Muscle layer of colon (tissue), 2 donors: ENCODE results near the gene LARP4B.

Experiments
- H3K27ac ChIP-seq: one replicate; pipeline ENCODE4 v1.7.0; 2013; ENCODE audit warnings: low read depth, mild to moderate bottlenecking, low read length, moderate library complexity
- H3K27me3 ChIP-seq, 2 donors: one replicate each; pipeline ENCODE4 v1.7.0; 2013; ENCODE audit warnings: low read length in 2 of 2, mild to moderate bottlenecking in 2 of 2; ENCODE audit not compliant: insufficient read depth in 2 of 2, control insufficient read depth in 1 of 2
- H3K36me3 ChIP-seq: one replicate; pipeline ENCODE4 v1.7.0; 2013; ENCODE audit warnings: mild to moderate bottlenecking, low read length; ENCODE audit not compliant: insufficient read depth
- H3K4me1 ChIP-seq: one replicate; pipeline ENCODE4 v1.7.0; 2013; ENCODE audit warnings: mild to moderate bottlenecking, low read length; ENCODE audit not compliant: insufficient read depth
- H3K4me3 ChIP-seq, 2 donors: one replicate each; pipeline ENCODE4 v1.7.0; 2013; ENCODE audit warnings: low read length in 2 of 2, low read depth in 1 of 2, mild to moderate bottlenecking in 1 of 2, moderate library complexity in 1 of 2
- H3K9ac ChIP-seq: one replicate; pipeline ENCODE4 v1.7.0; 2013; ENCODE audit warnings: low read length
- H3K9me3 ChIP-seq: one replicate; pipeline ENCODE4 v1.7.0; 2013; ENCODE audit warnings: mild to moderate bottlenecking, low read length
- donor health status: abdominal sarcoma.
- donor health status: Adenocarcinoma of cecum.

The LARP4B gene

GRCh38 chr10:842795-843194 is 88.7 kb downstream of the LARP4B start:
- H3K36me3 ChIP-seq, result peaks cover 36% of the 10 kb centered on the region
- H3K4me3 ChIP-seq, result no peak overlapping the region
- no peak overlapping the region for H3K27ac ChIP-seq
- H3K9me3 ChIP-seq, result no peaks in the 10 kb centered on the region
- no peaks in the 10 kb centered on the region for H3K27me3 ChIP-seq
- H3K9ac ChIP-seq, result no peak overlapping the region
- H3K4me1 ChIP-seq, result no peaks in the 10 kb centered on the region

- H3K27ac ChIP-seq, result no peak overlapping the region
- peaks cover 38% of the 10 kb centered on the region for H3K36me3 ChIP-seq
Measured at GRCh38 chr10:841535-841934, 90.0 kb downstream of the LARP4B start.

GRCh38 chr10:839550-840205 is 91.8 kb downstream of the LARP4B start:
- Histone ChIP-seq H3K9ac (no peak overlapping the region), H3K4me1 (no peaks in the 10 kb centered on the region), H3K9me3 (no peaks in the 10 kb centered on the region), H3K27ac (no peak overlapping the region), H3K27me3 (no peaks in the 10 kb centered on the region), H3K36me3 (peaks cover 38% of the 10 kb centered on the region), H3K4me3 (no peak overlapping the region)

More at GRCh38 chr10:841535-841934, 90.0 kb downstream of the LARP4B start:
- Histone ChIP-seq H3K4me1 (no peaks in the 10 kb centered on the region), H3K27me3 (no peaks in the 10 kb centered on the region), H3K9me3 (no peaks in the 10 kb centered on the region), H3K4me3 (no peak overlapping the region), H3K9ac (no peak overlapping the region)

DNA sequence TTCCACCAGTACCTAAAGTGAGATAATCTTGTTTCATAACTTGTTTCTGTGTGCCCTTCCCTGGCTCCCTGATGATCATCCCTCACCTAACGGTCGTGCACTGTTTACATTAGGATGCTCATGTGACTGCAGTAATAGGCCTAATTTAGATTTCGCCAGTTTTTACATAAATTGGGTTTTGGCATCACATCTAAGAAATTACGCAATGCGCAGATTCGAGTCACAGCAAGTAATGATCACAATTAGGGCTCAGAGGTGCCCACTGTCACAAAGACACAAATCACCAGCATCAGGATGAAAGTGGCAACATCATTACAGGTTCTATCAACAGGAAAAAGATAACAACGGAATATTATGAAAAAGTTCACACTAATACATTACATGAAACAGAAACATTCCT is 94.7 kb downstream of the LARP4B start:
- Histone ChIP-seq H3K9me3 (no peaks in the 10 kb centered on the region), H3K36me3 (peaks cover 28% of the 10 kb centered on the region), H3K9ac (no peak overlapping the region), H3K27ac (no peak overlapping the region), H3K4me3 (no peak overlapping the region), H3K27me3 (no peaks in the 10 kb centered on the region), H3K4me1 (no peaks in the 10 kb centered on the region)

DNA sequence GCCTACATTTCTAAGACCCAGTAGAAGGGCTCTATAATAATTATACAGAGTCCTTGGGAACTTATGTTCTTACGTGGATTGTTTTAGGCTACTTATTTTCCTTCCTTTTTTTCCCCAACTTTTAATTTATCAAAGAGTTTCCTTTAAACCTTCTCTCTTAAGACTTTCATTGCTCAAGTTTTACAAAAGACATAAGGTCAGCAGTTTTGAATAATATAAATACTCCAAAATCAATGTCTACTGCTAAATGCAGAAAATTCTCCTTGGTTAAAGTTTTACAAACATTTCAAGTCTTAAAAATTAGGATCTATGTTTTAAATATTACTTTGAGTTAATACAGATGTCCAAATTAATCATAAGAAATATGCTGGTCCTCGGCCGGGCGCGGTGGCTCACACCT is 97.0 kb downstream of the LARP4B start:
- no peak overlapping the region for H3K27ac ChIP-seq
- H3K4me1 ChIP-seq, result no peaks in the 10 kb centered on the region
- no peak overlapping the region for H3K4me3 ChIP-seq
- no peak overlapping the region for H3K9ac ChIP-seq
- H3K27me3 ChIP-seq, result no peaks in the 10 kb centered on the region
- H3K36me3 ChIP-seq, result peaks cover 20% of the 10 kb centered on the region
- no peaks in the 10 kb centered on the region for H3K9me3 ChIP-seq

- Histone ChIP-seq H3K27me3 (no peaks in the 10 kb centered on the region), H3K27ac (no peak overlapping the region), H3K4me1 (no peaks in the 10 kb centered on the region), H3K4me3 (no peak overlapping the region), H3K36me3 (peaks cover 40% of the 10 kb centered on the region), H3K9ac (no peak overlapping the region), H3K9me3 (no peaks in the 10 kb centered on the region)
Measured at GRCh38 chr10:829241-829640, 102.3 kb downstream of the LARP4B start.

DNA sequence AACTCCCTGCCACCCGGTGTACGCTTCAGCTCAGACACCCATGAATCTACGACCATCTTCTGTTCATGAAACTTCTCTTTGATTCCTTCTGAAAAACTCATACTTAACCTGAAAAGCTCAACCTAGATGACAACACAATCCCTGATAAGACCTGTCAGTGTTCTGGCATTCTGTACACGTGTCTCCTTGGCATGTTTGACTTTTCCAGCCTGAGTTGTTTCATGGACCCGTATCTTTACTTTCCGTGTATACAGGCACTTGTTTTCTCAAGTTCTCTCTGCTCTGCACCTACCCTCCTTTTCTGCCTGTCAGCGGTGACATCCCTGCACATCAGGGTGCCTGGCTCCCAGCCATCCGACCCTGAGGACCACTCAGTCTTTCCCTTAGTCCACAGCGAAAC is 103.3 kb downstream of the LARP4B start:
- H3K9me3 ChIP-seq, result no peaks in the 10 kb centered on the region
- H3K4me1 ChIP-seq, result no peaks in the 10 kb centered on the region
- no peaks in the 10 kb centered on the region for H3K27me3 ChIP-seq
- peaks cover 50% of the 10 kb centered on the region for H3K36me3 ChIP-seq
- H3K4me3 ChIP-seq, result no peak overlapping the region
- no peak overlapping the region for H3K27ac ChIP-seq
- H3K9ac ChIP-seq, result no peak overlapping the region

DNA sequence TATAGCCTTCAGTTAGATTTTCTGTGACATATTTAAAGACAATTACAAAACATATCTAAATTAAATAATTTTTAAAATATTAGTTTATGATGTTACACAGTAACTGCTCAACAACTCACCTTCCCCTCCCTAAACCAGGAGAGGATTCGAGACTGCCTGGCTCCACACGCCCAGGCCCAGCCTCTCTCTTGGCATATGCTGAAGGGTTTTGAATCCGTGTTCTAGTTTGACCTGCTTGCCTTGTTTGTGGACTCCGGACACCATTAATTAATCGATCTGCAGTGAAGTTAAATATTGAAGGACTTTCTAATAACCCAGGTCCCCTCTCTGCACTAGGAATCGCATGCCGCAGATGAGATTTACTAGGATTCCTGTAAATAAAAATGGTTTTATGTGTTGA is 106.6 kb downstream of the LARP4B start:
- Histone ChIP-seq H3K36me3 (peaks cover 72% of the 10 kb centered on the region), H3K4me1 (no peaks in the 10 kb centered on the region), H3K9ac (no peak overlapping the region), H3K27me3 (no peaks in the 10 kb centered on the region), H3K4me3 (no peak overlapping the region), H3K27ac (no peak overlapping the region), H3K9me3 (no peaks in the 10 kb centered on the region)

DNA sequence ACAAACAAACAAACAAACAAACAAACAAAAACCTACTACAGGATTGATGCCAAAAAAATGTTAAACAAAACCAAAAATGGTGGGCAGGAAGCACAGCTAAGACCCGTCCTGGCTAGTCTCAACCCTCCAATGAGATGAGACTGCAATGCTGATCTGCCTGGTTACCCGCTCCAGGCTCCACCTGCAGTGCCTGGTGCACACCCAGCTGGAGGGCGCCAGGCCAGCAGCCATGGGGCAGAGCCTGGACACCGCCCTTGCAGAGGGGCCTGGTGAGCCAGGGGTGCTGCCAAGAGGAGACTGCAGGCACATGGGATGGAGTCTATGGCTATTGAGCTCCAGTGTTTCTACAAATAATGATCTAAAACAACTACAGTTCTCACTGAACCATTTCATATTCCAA is 107.0 kb downstream of the LARP4B start:
- no peaks in the 10 kb centered on the region for H3K9me3 ChIP-seq
- H3K9ac ChIP-seq, result no peak overlapping the region
- H3K4me3 ChIP-seq, result no peak overlapping the region
- peaks cover 76% of the 10 kb centered on the region for H3K36me3 ChIP-seq
- no peaks in the 10 kb centered on the region for H3K27me3 ChIP-seq
- no peaks in the 10 kb centered on the region for H3K4me1 ChIP-seq
- no peak overlapping the region for H3K27ac ChIP-seq

- Histone ChIP-seq H3K27ac (no peak overlapping the region), H3K27me3 (no peaks in the 10 kb centered on the region), H3K4me3 (no peak overlapping the region), H3K4me1 (no peaks in the 10 kb centered on the region), H3K9ac (no peak overlapping the region), H3K36me3 (peaks cover 72% of the 10 kb centered on the region), H3K9me3 (no peaks in the 10 kb centered on the region)
Measured at GRCh38 chr10:822661-823367, 108.7 kb downstream of the LARP4B start.

DNA sequence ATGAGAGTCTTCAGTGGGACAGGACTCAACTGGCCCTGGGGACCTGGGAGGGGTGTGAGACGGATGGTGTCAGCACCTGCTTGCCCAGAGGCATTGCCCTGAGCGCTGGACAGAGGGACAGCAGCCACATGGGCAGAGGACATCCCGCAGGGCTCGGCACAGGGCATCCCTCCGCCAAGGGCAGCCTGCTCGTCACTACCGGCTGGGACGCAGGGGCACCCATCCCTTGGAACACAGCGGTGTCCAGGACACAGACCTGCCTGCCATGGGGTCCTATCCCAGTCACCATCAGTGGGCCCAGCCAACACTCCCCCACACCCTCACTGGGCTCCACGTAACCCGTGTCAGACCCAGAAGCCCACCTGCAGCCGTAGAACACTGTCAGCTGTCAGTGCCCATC is 109.3 kb downstream of the LARP4B start:
- no peaks in the 10 kb centered on the region for H3K27me3 ChIP-seq
- H3K36me3 ChIP-seq, result peaks cover 75% of the 10 kb centered on the region
- H3K9me3 ChIP-seq, result no peaks in the 10 kb centered on the region
- H3K9ac ChIP-seq, result no peak overlapping the region
- H3K4me3 ChIP-seq, result no peak overlapping the region
- no peak overlapping the region for H3K27ac ChIP-seq
- H3K4me1 ChIP-seq, result no peaks in the 10 kb centered on the region

DNA sequence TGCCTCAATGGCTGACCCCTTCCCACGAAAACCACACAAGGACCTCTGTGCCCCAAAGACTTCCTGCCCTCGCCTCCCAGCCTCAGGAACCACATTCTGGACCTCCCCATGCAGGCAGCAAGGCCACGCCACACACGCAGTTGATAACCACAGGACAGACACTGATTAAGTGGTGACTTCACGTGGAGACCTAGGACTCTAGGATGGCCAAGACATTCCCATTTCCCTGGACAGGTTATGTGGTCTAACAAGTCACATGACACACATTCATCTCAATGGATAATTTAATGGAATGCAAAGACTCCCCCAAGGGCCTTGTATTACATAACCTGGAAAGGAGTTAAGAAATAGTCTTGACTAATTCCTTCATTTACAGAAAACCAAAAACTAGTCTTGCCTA is 110.2 kb downstream of the LARP4B start:
- H3K27ac ChIP-seq, result no peak overlapping the region
- no peak overlapping the region for H3K9ac ChIP-seq
- no peaks in the 10 kb centered on the region for H3K27me3 ChIP-seq
- H3K4me3 ChIP-seq, result no peak overlapping the region
- no peaks in the 10 kb centered on the region for H3K9me3 ChIP-seq
- H3K4me1 ChIP-seq, result no peaks in the 10 kb centered on the region
- H3K36me3 ChIP-seq, result peaks cover 83% of the 10 kb centered on the region
